ENCODE results near the gene SMIM7.
"Not testable (repeated sequence)": the region's sequence is repeated elsewhere in the genome, so short reads cannot be mapped to it uniquely, and the experiment has no call there.

The SMIM7 gene

GRCh38 chr19:16654627-16655026 lies 5.3 kb downstream of the SMIM7 start:
- no peak for DNase-seq (ENCODE audit: low spot score)

- peak; percentile 62 for DNase-seq (ENCODE audit: low spot score)
These were observed 5.8 kb downstream of the SMIM7 start for GRCh38 chr19:16654140-16654539.

DNA sequence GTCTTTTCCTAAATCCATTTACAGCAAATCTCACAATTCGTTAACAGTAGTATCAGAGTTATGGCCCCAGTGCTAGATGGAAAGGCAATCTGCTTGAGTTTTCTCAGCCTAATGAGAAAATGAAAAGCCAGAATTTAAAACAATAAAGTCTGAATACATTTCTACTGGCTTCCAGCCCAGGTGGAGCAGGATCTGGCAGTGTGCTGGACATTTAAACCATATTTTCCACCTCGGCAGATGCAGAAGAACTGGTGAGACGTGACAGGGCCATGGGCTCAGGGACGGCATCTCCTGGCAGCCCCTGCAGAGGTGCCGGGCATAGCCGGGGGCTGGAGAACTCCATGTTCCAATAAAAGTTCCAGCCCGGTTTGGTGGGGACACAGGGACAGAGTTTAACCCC lies 7.1 kb downstream of the SMIM7 start:
- no peak for DNase-seq (ENCODE audit: low spot score)

DNA sequence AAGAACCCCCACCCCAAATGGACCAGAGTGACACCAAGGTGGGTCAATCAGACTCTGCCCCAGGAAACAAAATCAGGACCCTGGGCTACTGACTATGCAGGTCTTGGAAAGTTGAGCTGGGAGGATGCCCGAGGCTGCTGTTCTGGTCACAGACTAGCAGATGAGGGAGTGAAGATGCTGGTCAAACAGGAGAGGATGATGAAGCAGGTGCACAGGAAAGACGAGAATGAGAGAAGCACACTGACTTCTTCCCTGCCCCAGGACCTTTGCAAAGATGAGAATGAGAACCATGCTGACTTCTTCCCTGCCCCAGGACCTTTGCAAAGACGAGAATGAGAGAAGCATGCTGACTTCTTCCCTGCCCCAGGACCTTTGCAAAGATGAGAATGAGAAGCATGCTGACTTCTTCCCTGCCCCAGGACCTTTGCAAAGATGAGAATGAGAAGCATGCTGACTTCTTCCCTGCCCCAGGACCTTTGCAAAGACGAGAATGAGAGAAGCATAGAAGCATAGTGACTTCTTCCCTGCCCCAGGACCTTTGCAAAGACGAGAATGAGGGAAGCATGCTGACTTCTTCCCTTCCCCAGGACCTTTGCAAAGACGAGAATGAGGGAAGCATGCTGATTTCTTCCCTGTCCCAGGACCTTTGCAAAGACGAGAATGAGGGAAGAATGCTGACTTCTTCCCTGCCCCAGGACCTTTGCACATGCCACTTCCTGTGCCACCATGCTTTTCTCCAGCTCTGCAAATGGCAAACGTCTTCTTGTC lies 8.3 kb downstream of the SMIM7 start:
- not testable (repeated sequence) for DNase-seq (ENCODE audit: low spot score)

- DNase-seq (ENCODE audit: low spot score), result no peak
These were observed 9.1 kb downstream of the SMIM7 start for GRCh38 chr19:16650821-16651220.

DNA sequence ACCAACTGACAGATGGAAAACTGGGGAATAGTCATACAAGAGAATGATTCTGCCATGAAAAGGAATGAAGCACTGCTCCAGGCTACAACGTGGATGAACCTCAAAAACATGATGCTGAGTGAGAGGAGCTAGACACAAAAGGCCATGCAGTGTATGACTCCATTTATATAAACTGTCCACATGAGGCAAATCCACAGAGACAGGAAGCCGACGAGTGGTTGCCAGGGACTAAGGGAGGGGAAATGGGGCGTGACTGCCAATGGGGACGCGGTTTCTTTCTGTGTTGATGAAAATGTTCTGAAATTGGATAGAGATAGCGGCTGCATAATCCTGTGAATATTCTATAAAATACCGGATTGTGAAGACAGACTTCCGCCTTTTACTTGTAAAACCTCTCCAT lies 10.2 kb downstream of the SMIM7 start:
- DNase-seq (ENCODE audit: low spot score), result no peak

DNA sequence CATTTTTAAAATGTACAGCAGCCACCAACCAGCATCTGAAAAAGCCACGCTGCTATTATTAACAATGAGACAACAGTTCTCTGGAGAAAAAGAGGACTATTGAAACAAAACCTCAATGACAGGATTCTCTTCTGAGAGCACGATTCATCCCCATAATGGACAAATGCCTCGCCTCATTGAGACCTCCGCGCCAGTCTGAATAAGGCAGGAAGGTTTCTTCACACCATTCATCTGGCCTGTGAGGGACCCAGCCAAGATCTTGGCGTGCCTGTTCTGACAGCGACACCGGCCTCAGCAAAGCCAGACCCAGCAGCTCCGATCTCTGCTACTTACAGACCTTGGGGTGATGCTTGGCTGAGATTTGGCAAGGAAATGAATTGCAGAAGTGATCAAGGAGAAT lies 14.8 kb downstream of the SMIM7 start:
- no peak for DNase-seq (ENCODE audit: low spot score)

- no peak for DNase-seq (ENCODE audit: low spot score)
These were observed 18.2 kb downstream of the SMIM7 start for GRCh38 chr19:16641695-16642094.

DNA sequence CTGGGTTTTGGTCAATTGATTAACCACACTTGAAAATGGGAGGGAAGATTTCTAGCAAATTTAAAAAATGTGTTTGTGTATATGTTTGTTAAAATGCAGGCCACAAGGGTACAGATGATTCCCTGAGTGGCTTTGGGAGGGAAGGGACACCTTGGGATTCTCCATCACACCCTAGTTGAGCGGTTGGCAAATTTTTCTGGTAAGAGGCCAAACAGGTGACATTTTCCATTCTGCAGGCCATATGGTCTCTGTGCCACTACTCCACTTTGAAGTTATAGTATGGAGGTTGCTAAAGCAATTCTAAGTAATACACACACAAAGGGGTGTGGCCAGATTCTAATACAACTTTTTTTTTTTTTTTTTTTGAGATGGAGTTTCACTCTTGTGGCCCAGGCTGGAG lies 19.0 kb downstream of the SMIM7 start:
- no peak for DNase-seq (ENCODE audit: low spot score)

DNA sequence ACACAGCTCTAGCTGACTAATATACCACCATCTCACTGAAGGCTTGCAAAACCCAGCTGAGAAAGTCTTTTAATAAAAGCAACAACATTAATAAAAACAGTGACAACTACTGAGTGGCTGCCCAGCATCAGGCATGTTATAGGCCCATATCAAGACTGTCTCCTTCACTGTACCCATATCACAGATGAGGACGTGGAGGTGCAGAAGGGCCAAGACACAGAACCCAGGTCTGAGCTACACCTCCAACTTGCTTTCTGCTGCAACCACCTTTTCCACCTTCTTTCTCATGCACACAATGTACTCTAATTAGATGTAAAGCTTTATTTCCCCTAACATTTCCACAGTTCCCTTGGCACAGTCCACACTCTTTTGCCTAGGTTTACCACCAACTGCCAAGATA lies 21.3 kb downstream of the SMIM7 start:
- no peak for DNase-seq (ENCODE audit: low spot score)

- DNase-seq (ENCODE audit: low spot score), result no peak
These were observed 22.4 kb downstream of the SMIM7 start for GRCh38 chr19:16637535-16637934.

DNA sequence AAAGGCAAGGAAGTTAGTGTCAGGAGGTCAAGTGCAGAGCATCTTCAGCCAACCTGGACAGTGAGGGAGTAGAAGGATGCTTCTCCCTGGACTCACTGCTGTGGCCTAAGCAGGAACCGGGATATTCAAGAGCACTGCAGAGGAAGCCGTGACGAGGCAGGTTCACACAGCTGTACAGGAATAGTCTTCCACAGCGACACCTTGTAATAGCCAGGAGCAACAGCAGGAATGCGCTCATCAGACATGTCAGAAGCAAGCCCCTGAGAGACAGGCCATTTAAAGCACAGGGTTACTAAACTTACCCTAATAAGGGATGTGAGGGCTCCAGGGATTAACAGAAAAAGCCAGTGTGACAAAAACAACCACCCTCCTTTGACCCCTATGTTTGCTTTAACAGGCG lies 28.5 kb downstream of the SMIM7 start:
- DNase-seq (ENCODE audit: low spot score), result no peak

DNA sequence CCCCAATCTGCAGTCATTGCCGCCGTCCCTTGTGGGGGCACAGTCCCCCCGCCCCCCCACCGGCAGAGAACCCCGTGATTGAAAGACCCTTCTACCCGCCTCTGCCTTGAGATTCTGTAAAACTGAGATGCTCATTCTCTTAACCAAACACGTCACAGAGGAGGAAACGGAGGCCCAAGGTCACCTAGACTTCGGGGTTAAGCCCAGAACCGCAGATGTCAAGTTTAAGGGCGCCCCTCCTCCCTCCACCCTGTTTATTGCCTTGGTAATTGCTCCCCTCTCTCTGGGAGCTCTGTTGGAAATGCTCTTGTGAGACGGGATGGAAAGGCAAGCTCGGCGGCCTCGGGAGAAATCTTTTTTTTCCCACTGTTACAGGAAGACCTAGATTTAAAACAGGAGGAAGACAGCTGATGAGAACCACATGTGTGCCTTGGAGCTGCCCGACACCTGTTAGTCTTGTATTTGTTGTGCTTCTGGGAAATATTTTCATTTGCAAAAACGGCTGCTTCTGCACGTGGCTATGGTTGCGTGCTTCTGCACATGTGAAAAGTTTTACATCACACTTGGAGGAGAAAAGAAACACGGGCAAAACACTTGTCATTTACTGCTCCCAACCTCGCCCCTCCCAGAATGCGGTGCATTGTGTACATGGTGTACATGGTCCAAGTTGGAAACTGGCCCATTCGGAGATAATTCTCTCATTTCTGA lies 30.8 kb downstream of the SMIM7 start:
- no peak for DNase-seq (ENCODE audit: low spot score)

GRCh38 chr19:16628183-16628983 lies 31.6 kb downstream of the SMIM7 start, which contains the start of gene MED26:
Gene MED26 (minus strand): TSS chr19:16628204. CDS start chr19:16627943, 261 bp downstream.
- DNase-seq (ENCODE audit: low spot score), result peak; percentile 100

GRCh38 chr19:16627928-16628182 lies 32.1 kb downstream of the SMIM7 start:
- DNase-seq (ENCODE audit: low spot score), result no peak

DNA sequence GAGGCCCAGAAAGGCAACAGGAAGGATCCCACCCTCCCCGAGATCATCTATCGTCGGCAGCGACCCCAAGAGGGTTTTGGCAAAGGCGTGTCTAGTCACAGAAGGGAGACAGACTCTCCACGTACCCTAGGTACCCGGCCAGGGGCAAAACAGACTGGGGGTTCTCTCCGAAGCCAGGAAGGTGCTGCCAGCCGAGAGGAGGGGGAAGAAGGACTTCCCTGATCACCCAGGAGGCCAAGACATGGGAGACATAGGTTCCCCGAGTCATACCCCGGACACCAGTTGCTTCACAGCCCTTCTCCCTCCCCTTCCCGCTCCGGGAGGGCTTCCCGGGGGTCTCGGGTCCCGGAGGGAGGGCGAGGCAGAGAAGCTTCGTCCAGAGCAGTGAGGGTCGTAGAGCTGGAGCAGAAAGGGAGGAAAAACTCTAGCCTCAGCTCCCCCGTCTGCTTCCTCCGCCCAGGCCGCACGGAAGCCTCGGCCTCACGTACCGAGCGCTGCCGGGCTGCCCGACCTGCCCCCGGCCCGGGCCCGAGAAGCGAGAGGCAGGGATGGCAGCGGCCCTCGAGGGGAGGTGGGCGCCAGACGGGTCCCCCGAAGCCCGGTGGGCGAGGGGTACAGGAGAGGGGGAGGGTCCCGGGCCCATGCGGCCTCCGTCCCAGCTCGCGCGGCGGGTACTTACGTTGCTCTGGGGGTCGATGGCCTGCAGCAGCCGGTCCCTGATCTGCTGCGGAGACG lies 32.6 kb downstream of the SMIM7 start:
- no peak for DNase-seq (ENCODE audit: low spot score)

DNA sequence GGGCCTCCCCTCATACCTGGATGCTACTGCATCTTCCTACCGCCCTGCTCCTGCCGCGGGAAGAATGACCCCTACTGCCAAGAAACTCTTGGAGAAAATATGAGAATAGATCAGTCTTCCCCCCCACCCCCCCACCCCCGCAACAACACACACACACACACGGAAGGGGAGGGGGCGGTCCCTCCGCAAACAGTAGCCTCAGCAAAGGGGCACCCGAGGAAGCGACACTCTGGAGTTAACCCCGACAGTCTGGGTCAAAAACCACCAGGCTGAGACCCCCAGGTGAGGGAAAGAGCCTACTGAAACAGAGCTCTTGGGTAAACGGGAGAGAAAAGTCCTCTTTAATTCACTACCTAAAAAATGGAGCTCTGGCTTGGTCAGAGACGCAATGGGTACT lies 33.1 kb downstream of the SMIM7 start:
- no peak for DNase-seq (ENCODE audit: low spot score)

DNA sequence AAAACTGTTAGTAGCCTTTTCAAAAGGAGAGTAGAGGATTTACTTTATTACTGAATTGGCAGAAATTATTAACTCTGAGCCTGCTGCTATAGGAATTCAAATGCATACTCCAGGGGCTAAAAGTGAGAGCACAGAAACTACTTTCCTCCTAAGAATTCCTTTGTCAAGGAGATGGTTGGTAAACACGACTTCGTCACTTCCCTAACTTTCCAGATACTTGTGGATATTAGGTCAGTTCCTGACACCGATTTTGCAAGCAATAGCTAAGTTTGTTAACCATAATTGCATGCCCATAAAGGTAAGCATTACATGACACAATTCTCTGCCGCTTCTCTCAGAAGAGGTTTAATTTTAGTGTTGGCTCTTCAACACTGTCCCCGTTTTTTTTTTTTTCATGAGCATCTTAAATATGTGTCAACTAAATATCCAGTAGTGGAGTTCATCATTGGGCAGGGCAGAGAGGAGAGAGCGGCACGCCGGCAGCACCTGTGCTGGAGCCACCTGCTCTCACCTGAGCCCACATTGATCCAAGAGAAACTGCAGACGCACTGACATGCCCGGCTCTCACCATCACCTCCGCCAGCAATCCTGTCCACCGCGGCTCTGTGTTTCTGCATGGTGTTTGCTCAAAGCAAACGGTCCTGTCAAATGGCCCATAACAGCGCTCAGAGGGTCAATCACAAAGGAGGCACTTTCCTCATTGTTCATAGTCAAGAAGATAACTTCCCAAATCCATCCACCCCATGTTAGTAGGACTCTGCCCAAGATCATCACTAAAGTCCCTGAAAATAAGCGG lies 34.6 kb downstream of the SMIM7 start:
- no peak for DNase-seq (ENCODE audit: low spot score)

- DNase-seq (ENCODE audit: low spot score), result no peak
These were observed 35.7 kb downstream of the SMIM7 start for GRCh38 chr19:16624236-16624635.

DNA sequence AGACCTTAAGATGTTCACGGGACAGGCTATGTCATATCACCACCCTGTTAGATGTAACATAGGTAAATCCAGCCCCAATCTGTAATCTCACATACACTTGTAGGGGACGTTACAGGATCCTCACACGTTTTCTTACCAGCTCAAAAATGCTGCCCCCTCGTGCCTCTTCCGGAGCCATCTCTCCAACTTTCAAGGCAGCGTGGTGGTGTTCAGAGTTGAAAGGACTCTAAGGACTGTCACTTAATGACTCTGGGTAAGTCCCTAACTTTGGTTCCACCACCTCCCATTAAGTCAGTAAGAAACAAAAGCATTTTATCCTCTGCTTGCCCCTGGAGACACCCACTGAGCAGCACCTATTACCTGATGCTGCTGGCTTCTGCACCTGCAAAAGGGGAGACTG lies 36.4 kb downstream of the SMIM7 start:
- DNase-seq (ENCODE audit: low spot score), result no peak

- no peak for DNase-seq (ENCODE audit: low spot score)
These were observed 36.9 kb downstream of the SMIM7 start for GRCh38 chr19:16623066-16623465.

Measured in iPS-NIHi11 (cell line).